Duodenal mucosa (tissue), 2 donors: Measurements from ENCODE around the gene PRKCA.

Experiments used
- H3K27ac ChIP-seq: one replicate; pipeline ENCODE4 v1.7.0; 2013; ENCODE audit warnings: low read depth, low read length
- H3K27me3 ChIP-seq, 2 donors: one replicate each; pipeline ENCODE4 v1.7.0; 2013; ENCODE audit warnings: low read length in 2 of 2, control low read depth in 1 of 2; ENCODE audit not compliant: insufficient read depth in 2 of 2, control insufficient read depth in 1 of 2
- H3K36me3 ChIP-seq, 2 donors: one replicate each; pipeline ENCODE4 v1.7.0; 2013; ENCODE audit warnings: low read length in 2 of 2, control low read depth in 1 of 2; ENCODE audit not compliant: insufficient read depth in 2 of 2, control insufficient read depth in 1 of 2
- H3K4me1 ChIP-seq, 2 donors: one replicate each; pipeline ENCODE4 v1.7.0; 2013; ENCODE audit warnings: low read length in 2 of 2, control low read depth in 1 of 2; ENCODE audit not compliant: insufficient read depth in 2 of 2, control insufficient read depth in 1 of 2
- H3K4me3 ChIP-seq, 2 donors: one replicate each; pipeline ENCODE4 v1.7.0; 2013; ENCODE audit warnings: low read length in 2 of 2, low read depth in 1 of 2
- H3K9ac ChIP-seq, 2 donors: one replicate each; pipeline ENCODE4 v1.7.0; 2013; ENCODE audit warnings: low read length in 2 of 2, low read depth in 1 of 2
- H3K9me3 ChIP-seq, 2 donors: one replicate each; pipeline ENCODE4 v1.7.0; 2013; ENCODE audit warnings: low read length in 2 of 2, control low read depth in 1 of 2; ENCODE audit not compliant: control insufficient read depth in 1 of 2

Gene PRKCA

GRCh38 chr17:66304304-66305174 is 2.1 kb downstream of the PRKCA start:
- Histone ChIP-seq H3K9me3 (no peaks in the 10 kb centered on the region), H3K4me1 (peaks cover 18 to 22% of the 10 kb centered on the region in 2 donors), H3K27me3 (no peaks in the 10 kb centered on the region), H3K36me3 (no peaks in the 10 kb centered on the region), H3K9ac (peak overlapping the region; percentile 69 to 76), H3K4me3 (peak overlapping the region; percentile 84 to 91), H3K27ac (no peak overlapping the region)

- Histone ChIP-seq H3K4me3 (no peak overlapping the region), H3K4me1 (peaks cover 15 to 18% of the 10 kb centered on the region in 2 donors), H3K9ac (no peak overlapping the region)
These were observed 4.0 kb downstream of the PRKCA start for GRCh38 chr17:66306446-66306845.

GRCh38 chr17:66307257-66307656 is 4.8 kb downstream of the PRKCA start:
- H3K36me3 ChIP-seq = peaks cover 0 to 7% of the 10 kb centered on the region in 2 donors
- peaks cover 12 to 17% of the 10 kb centered on the region in 2 donors for H3K4me1 ChIP-seq
- no peak overlapping the region for H3K9ac ChIP-seq
- H3K27ac ChIP-seq = no peak overlapping the region
- H3K27me3 ChIP-seq = no peaks in the 10 kb centered on the region
- H3K4me3 ChIP-seq = no peak overlapping the region
- H3K9me3 ChIP-seq = no peaks in the 10 kb centered on the region

More at GRCh38 chr17:66306446-66306845, 4.0 kb downstream of the PRKCA start:
- H3K27me3 ChIP-seq = no peaks in the 10 kb centered on the region
- no peak overlapping the region for H3K27ac ChIP-seq
- H3K9me3 ChIP-seq = no peaks in the 10 kb centered on the region
- peaks cover 0 to 7% of the 10 kb centered on the region in 2 donors for H3K36me3 ChIP-seq

GRCh38 chr17:66308856-66309255 is 6.4 kb downstream of the PRKCA start:
- Histone ChIP-seq H3K4me1 (peaks cover 16 to 28% of the 10 kb centered on the region in 2 donors), H3K9me3 (no peaks in the 10 kb centered on the region), H3K27me3 (no peaks in the 10 kb centered on the region), H3K36me3 (peaks cover 0 to 7% of the 10 kb centered on the region in 2 donors), H3K9ac (no peak overlapping the region), H3K4me3 (no peak overlapping the region), H3K27ac (no peak overlapping the region)

GRCh38 chr17:66309793-66310192 is 7.4 kb downstream of the PRKCA start:
- Histone ChIP-seq H3K36me3 (peaks cover 0 to 7% of the 10 kb centered on the region in 2 donors), H3K9ac (no peak overlapping the region), H3K4me1 (peaks cover 8 to 26% of the 10 kb centered on the region in 2 donors), H3K27ac (no peak overlapping the region), H3K27me3 (no peaks in the 10 kb centered on the region), H3K4me3 (no peak overlapping the region), H3K9me3 (no peaks in the 10 kb centered on the region)

- no peaks in the 10 kb centered on the region for H3K27me3 ChIP-seq
- no peaks in the 10 kb centered on the region for H3K9me3 ChIP-seq
- H3K9ac ChIP-seq = no peak overlapping the region
- no peak overlapping the region for H3K4me3 ChIP-seq
- H3K36me3 ChIP-seq = peaks cover 0 to 7% of the 10 kb centered on the region in 2 donors
- no peak overlapping the region for H3K27ac ChIP-seq
- H3K4me1 ChIP-seq = peaks cover 5 to 20% of the 10 kb centered on the region in 2 donors
These were observed 8.2 kb downstream of the PRKCA start for GRCh38 chr17:66310528-66311148.

GRCh38 chr17:66312912-66313311 is 10.5 kb downstream of the PRKCA start:
- no peak overlapping the region for H3K4me3 ChIP-seq
- H3K4me1 ChIP-seq = peaks cover 5 to 15% of the 10 kb centered on the region in 2 donors
- no peaks in the 10 kb centered on the region for H3K27me3 ChIP-seq
- H3K27ac ChIP-seq = no peak overlapping the region
- no peaks in the 10 kb centered on the region for H3K9me3 ChIP-seq
- H3K36me3 ChIP-seq = peaks cover 0 to 7% of the 10 kb centered on the region in 2 donors
- no peak overlapping the region for H3K9ac ChIP-seq

- Histone ChIP-seq H3K4me3 (no peak overlapping the region), H3K9me3 (no peaks in the 10 kb centered on the region), H3K27me3 (no peaks in the 10 kb centered on the region), H3K9ac (no peak overlapping the region), H3K36me3 (peaks cover 0 to 7% of the 10 kb centered on the region in 2 donors), H3K4me1 (peaks cover 5 to 15% of the 10 kb centered on the region in 2 donors), H3K27ac (no peak overlapping the region)
These were observed 10.9 kb downstream of the PRKCA start for GRCh38 chr17:66313325-66313724.

GRCh38 chr17:66313995-66314659 is 11.7 kb downstream of the PRKCA start:
- Histone ChIP-seq H3K4me1 (peaks cover 5 to 15% of the 10 kb centered on the region in 2 donors), H3K4me3 (no peak overlapping the region), H3K9ac (no peak overlapping the region), H3K9me3 (no peaks in the 10 kb centered on the region), H3K27me3 (no peaks in the 10 kb centered on the region), H3K36me3 (peaks cover 0 to 7% of the 10 kb centered on the region in 2 donors), H3K27ac (no peak overlapping the region)

GRCh38 chr17:66317629-66318028 is 15.2 kb downstream of the PRKCA start:
- peaks cover 7 to 15% of the 10 kb centered on the region in 2 donors for H3K9me3 ChIP-seq
- H3K27ac ChIP-seq = no peak overlapping the region
- H3K27me3 ChIP-seq = no peaks in the 10 kb centered on the region
- H3K36me3 ChIP-seq = no peaks in the 10 kb centered on the region
- no peak overlapping the region for H3K4me3 ChIP-seq
- peaks cover under 1 to 13% of the 10 kb centered on the region in 2 donors for H3K4me1 ChIP-seq
- no peak overlapping the region for H3K9ac ChIP-seq
